HepG2 (cell line): ENCODE results near the gene ACP2. TPM values are rescaled to one million over a fixed set of nuclear protein-coding genes. Genes with fewer than 3 reads are reported as not detected.

Experiments used
- ATAC-seq: fragments of 200-7000 bp; cut with Tn5 transposase; 3 replicates; pipeline ENCODE4 v1.9.1; 2020; ENCODE audit warnings: mild to moderate bottlenecking, moderate library complexity
- BruUV-seq: library from RNA; stranded (reverse); fragments of 400-500 nt; replicated peaks from 2 replicates; lab custom pipeline; 2021; lab: Mats Ljungman, UMichigan
- CTCF ChIA-PET: fragments of 300-600 bp; formaldehyde crosslinking; extraction: SDS; loops from one replicate; lab custom pipeline; 2021; ENCODE audit warnings: low total read pairs, inconsistent platforms, low intra/inter-chr PET ratio; lab: Yijun Ruan, JAX
- POLR2A ChIA-PET: fragments of 350-600 bp; sonication (Branson Sonifier 250); formaldehyde crosslinking; loops from one replicate; lab custom pipeline; 2020; ENCODE audit warnings: antibody characterized with exemption, inconsistent platforms; lab: Yijun Ruan, JAX
- DNase-seq: peaks from one replicate; pipeline ENCODE4 v3.0.0-alpha.2; 2015; ENCODE audit warnings: low spot score
- FAIRE-seq: peaks from 3 replicates; lab custom pipeline; 2011; peaks lifted over from hg19 to GRCh38; lab: Jason Lieb, UNC
- H2AFZ ChIP-seq: one replicate; pipeline ENCODE4 v1.6.1; 2011; ENCODE audit warnings: low read length, inconsistent platforms
- H3K27ac ChIP-seq: fragments of 300-600 bp; 3 replicates; pipeline ENCODE4 v1.8.0; 2011; ENCODE audit warnings: mixed run types, mild to moderate bottlenecking, mixed read lengths, low read length, inconsistent platforms; ENCODE audit not compliant: insufficient read depth; ENCODE audit errors: extremely low read length
- H3K27me3 ChIP-seq, 2 experiments: fragments of 200-600 bp in 1 of 2; 2 replicates in 1 of 2; 3 replicates in 1 of 2; pipeline versions ENCODE4 v1.6.0 to v1.8.0; 2011; ENCODE audit warnings: low read length in 2 of 2, mild to moderate bottlenecking in 2 of 2, moderate library complexity in 2 of 2, inconsistent platforms in 1 of 2; ENCODE audit not compliant: insufficient read depth in 2 of 2, control insufficient read depth in 1 of 2
- H3K36me3 ChIP-seq, 2 experiments: fragments of 200-600 bp in 1 of 2; replicated peaks in 1 of 2; 2 replicates in 1 of 2; 3 replicates in 1 of 2; pipeline versions ENCODE4 v1.5.1 to v1.8.0; 2011; ENCODE audit warnings: low read length in 2 of 2, inconsistent platforms in 1 of 2; ENCODE audit not compliant: insufficient read depth in 2 of 2, control insufficient read depth in 1 of 2
- H3K4me1 ChIP-seq: 2 replicates; pipeline ENCODE4 v1.5.1; 2012; ENCODE audit warnings: low read length, inconsistent platforms; ENCODE audit not compliant: insufficient read depth
- H3K4me2 ChIP-seq: 2 replicates; pipeline ENCODE4 v1.6.0; 2011; ENCODE audit warnings: low read depth, low read length, inconsistent platforms
- H3K4me3 ChIP-seq, 3 experiments: fragments of 200-600 bp in 1 of 3; sonication (generic), shearing (Covaris generic) in 1 of 3; replicated peaks in 1 of 3; 2 replicates each; pipeline ENCODE4 v1.5.1; 2011 to 2016; ENCODE audit warnings: low read length in 3 of 3, inconsistent platforms in 2 of 3, low read depth in 2 of 3, mild to moderate bottlenecking in 2 of 3, control low read depth in 1 of 3, mixed read lengths in 1 of 3; ENCODE audit not compliant: insufficient read depth in 1 of 3
- H3K79me2 ChIP-seq: one replicate; pipeline ENCODE4 v1.6.1; 2011; ENCODE audit warnings: low read length, inconsistent platforms; ENCODE audit not compliant: insufficient read depth
- H3K9ac ChIP-seq: 2 replicates; pipeline ENCODE4 v1.6.0; 2011; ENCODE audit warnings: mild to moderate bottlenecking, low read depth, low read length, inconsistent platforms; ENCODE audit not compliant: insufficient read depth
- H3K9me3 ChIP-seq: 2 replicates; pipeline ENCODE4 v1.5.1; 2012; ENCODE audit warnings: mild to moderate bottlenecking, low read length
- H4K20me1 ChIP-seq: 2 replicates; pipeline ENCODE4 v1.6.0; 2011; ENCODE audit warnings: inconsistent platforms, mild to moderate bottlenecking, low read length, moderate library complexity; ENCODE audit not compliant: insufficient read depth
- AKAP8 ChIP-seq: sonication (generic); formaldehyde crosslinking; IDR thresholded peaks from 2 replicates; pipeline ENCODE4 v1.5.1; 2020; ENCODE audit warnings: mild to moderate bottlenecking, missing genetic modification reagents
- DNMT3B ChIP-seq: conservative IDR thresholded peaks from 2 replicates; pipeline ENCODE4 v1.6.1; 2016; ENCODE audit warnings: missing biosample characterization, control low read depth
- GLI4 ChIP-seq: sonication (generic); formaldehyde crosslinking; IDR thresholded peaks from 2 replicates; pipeline ENCODE4 v1.5.1; 2020; ENCODE audit warnings: missing genetic modification reagents, mild to moderate bottlenecking, moderate library complexity, borderline replicate concordance
- KMT2A ChIP-seq: sonication (generic); formaldehyde crosslinking; IDR thresholded peaks from 2 replicates; pipeline ENCODE4 v1.4.0; 2020; ENCODE audit warnings: missing genetic modification reagents
- MTA1 ChIP-seq: sonication (generic); formaldehyde crosslinking; IDR thresholded peaks from 2 replicates; pipeline ENCODE4 v1.4.0; 2020; ENCODE audit warnings: missing genetic modification reagents, mild to moderate bottlenecking, borderline replicate concordance
- PCBP2 ChIP-seq: fragments of 200-400 bp; formaldehyde crosslinking; optimal IDR thresholded peaks from 2 replicates; pipeline ENCODE3; 2018; ENCODE audit warnings: low read length, low read depth; ENCODE audit not compliant: poor library complexity, severe bottlenecking
- SOX13 ChIP-seq, 3 experiments: fragments of 450-650 bp in 1 of 3; sonication (generic) in 1 of 3; formaldehyde crosslinking in 1 of 3; IDR thresholded peaks in 2 of 3; conservative IDR thresholded peaks in 1 of 3; 2 replicates each; pipeline versions ENCODE4 v1.5.0 to v1.6.1; 2016 to 2020; ENCODE audit warnings: antibody characterized with exemption in 1 of 3, mild to moderate bottlenecking in 1 of 3, missing compliant biosample characterization in 1 of 3, missing genetic modification reagents in 1 of 3, moderate library complexity in 1 of 3
- SSRP1 ChIP-seq: IDR thresholded peaks from 2 replicates; pipeline ENCODE4 v1.6.1; 2016; ENCODE audit warnings: control low read depth
- ZEB1 ChIP-seq: IDR thresholded peaks from 2 replicates; pipeline ENCODE4 v1.6.1; 2012; ENCODE audit warnings: mild to moderate bottlenecking, low read depth, inconsistent platforms; ENCODE audit not compliant: insufficient replicate concordance
- ZNF414 ChIP-seq: sonication (generic); formaldehyde crosslinking; IDR thresholded peaks from 2 replicates; pipeline ENCODE4 v1.5.0; 2020; ENCODE audit warnings: missing genetic modification reagents
- ZNF879 ChIP-seq: sonication (generic); formaldehyde crosslinking; IDR thresholded peaks from 2 replicates; pipeline ENCODE4 v1.8.1; 2023; ENCODE audit warnings: missing genetic modification reagents
- WGBS: methylation state at CpG from one replicate; pipeline ENCODE4 v1.1.6; 2017; ENCODE audit warnings: low lambda C conversion rate; 5-methylcytosine and 5-hydroxymethylcytosine counted together
- in situ Hi-C: cut with HindIII; loops from 2 replicates; pipeline ENCODE4 v1.10.0; 2017; ENCODE audit warnings: low pct_unique_long_range_greater_than_20kb; ENCODE audit not compliant: extremely low pct_ligation_motif_present
- intact Hi-C: fragments of 100-400 bp; cut with micrococcal nuclease; formaldehyde crosslinking; loops from one replicate; pipeline ENCODE4 v1.10.0; 2022; ENCODE audit not compliant: unreplicated experiment
- polyA plus RNA-seq, 8 experiments: library from polyadenylated mRNA; depleted of rRNA in 3 of 8; stranded (reverse) in 7 of 8; unstranded in 1 of 8; fragments of >200 nt; fragmentation: Illumina TruSeq in 4 of 8; extraction: Trizol in 4 of 8; gene quantifications; 2 replicates each; pipeline versions ENCODE4 v1.2.1 to v1.2.3, GENCODE V29; 2011 to 2016; ENCODE audit warnings: low read depth in 4 of 8, missing spikeins in 1 of 8, mixed read lengths in 1 of 8; ENCODE audit not compliant: insufficient read depth in 1 of 8
- total RNA-seq, 5 experiments: library from RNA; depleted of rRNA; stranded (reverse); fragments of >200 nt; fragmentation: Illumina TruSeq; extraction: Trizol; gene quantifications; 2 replicates each; pipeline ENCODE4 v1.2.3, GENCODE V29; 2016; ENCODE audit warnings: low read depth in 1 of 5

Gene ACP2
- total and polyA plus RNA-seq, 2 of the 13 experiments (the other 11 are each of a cell fraction or from before 2014, with no cell fraction given): 17.7 to 20.2 TPM

- TF ChIP-seq DNMT3B (CRISPR knock-in tag): no peak
- TF ChIP-seq MTA1 (CRISPR knock-in tag): no peak
- no peak for TF ChIP-seq PCBP2
- 0 out of 2 replicates have a peak, but pooled peaks have one; percentile 65 for TF ChIP-seq GLI4
- TF ChIP-seq KMT2A: 0 out of 2 replicates have a peak, but pooled peaks have one; percentile 5
- no peak for TF ChIP-seq ZEB1
- TF ChIP-seq ZNF879 (CRISPR knock-in tag): no peak
- TF ChIP-seq AKAP8: 0 out of 2 replicates have a peak, but pooled peaks have one; percentile 45
- TF ChIP-seq SSRP1 (CRISPR knock-in tag): no peak
- TF ChIP-seq, all 625 proteins: peak for 25
Observed at GRCh38 chr11:47268448-47269001, 19.9 kb upstream of the ACP2 start (continued).

GRCh38 chr11:47267876-47268275 lies 19.3 kb upstream of the ACP2 start:
- Histone ChIP-seq H4K20me1 (peaks cover 22% of the 10 kb centered on the region; the same call in 1 of the 2 replicates), H3K27me3 (no peaks in the 10 kb centered on the region), H3K9me3 (no peaks in the 10 kb centered on the region), H3K4me1 (peaks cover 57% of the 10 kb centered on the region), H3K9ac (peak overlapping the region; percentile 73; the same call in 1 of the 2 replicates), H2AFZ (no peak overlapping the region), H3K4me3 (no peak overlapping the region), H3K36me3 (peaks cover 0 to 1% of the 10 kb centered on the region in 2 experiments; a peak in 2 of 5 replicates), H3K4me2 (no peak overlapping the region), H3K27ac (peak overlapping the region; percentile 88), H3K79me2 (peaks cover 25% of the 10 kb centered on the region)
- no peak for FAIRE-seq
- intact Hi-C loops: loop anchor here (2.0 kb wide), 1 partner anchor 87 kb away; no protein-coding TSS in a partner anchor
- in situ Hi-C loops: no loop called here
- BruUV-seq: no TSS peak
- no peak for ATAC-seq
- ChIA-PET CTCF (no interaction called here), POLR2A (interaction anchor here (1.0 to 4.9 kb wide), 5 partner anchors 9 to 89 kb away, joined by 3 to 34 read pairs (median 5); partner anchors contain the start of genes ACP2 and NR1H3)
- no peak for TF ChIP-seq ZNF414 (CRISPR knock-in tag)
- TF ChIP-seq SOX13 (IDR thresholded peaks at IDR 0.05): 0 out of 2 replicates have a peak, but pooled peaks have one; percentile 12
- no peak for TF ChIP-seq SOX13 (CRISPR knock-in tag; conservative IDR thresholded peaks at IDR 0.05 in 1 of 2, IDR thresholded peaks at IDR 0.05 in 1 of 2)
- 94% methylated on average over 3 of the region's 6 CpGs for WGBS
- DNase-seq: no peak
